HCT116 (cell line): ENCODE measurements around the gene MAP4K4.

Source experiments
- CEBPB ChIP-seq: IDR thresholded peaks from 2 replicates; pipeline ENCODE4 v1.6.1; 2012; ENCODE audit warnings: low read depth
- EGR1 ChIP-seq: IDR thresholded peaks from 2 replicates; pipeline ENCODE4 v1.6.1; 2012; ENCODE audit warnings: low read depth
- EZH2 ChIP-seq: fragments of 200-600 bp; sonication (generic); IDR thresholded peaks from 2 replicates; pipeline ENCODE4 v1.6.1; 2017; ENCODE audit warnings: antibody characterized with exemption, mixed run types
- EZH2phosphoT487 ChIP-seq: fragments of 200-600 bp; IDR thresholded peaks from 2 replicates; pipeline ENCODE4 v1.6.1; 2018; ENCODE audit warnings: antibody characterized with exemption, borderline replicate concordance
- JUND ChIP-seq: IDR thresholded peaks from 2 replicates; pipeline ENCODE4 v1.6.1; 2012
- POLR2A ChIP-seq: IDR thresholded peaks from 2 replicates; pipeline ENCODE4 v1.7.0; 2011; ENCODE audit warnings: borderline replicate concordance; ENCODE audit not compliant: insufficient read depth, insufficient read length; ENCODE audit errors: extremely low read depth
- POLR2AphosphoS5 ChIP-seq: IDR thresholded peaks from 2 replicates; pipeline ENCODE4 v1.6.1; 2011; ENCODE audit warnings: mild to moderate bottlenecking, low read depth, low read length, moderate library complexity
- RAD21 ChIP-seq: IDR thresholded peaks from 2 replicates; pipeline ENCODE4 v1.6.1; 2012; ENCODE audit warnings: low read depth, mild to moderate bottlenecking
- SIN3A ChIP-seq: IDR thresholded peaks from 2 replicates; pipeline ENCODE4 v1.6.1; 2012; ENCODE audit warnings: low read depth
- SP1 ChIP-seq: IDR thresholded peaks from 2 replicates; pipeline ENCODE4 v1.6.1; 2012; ENCODE audit warnings: low read depth
- TCF7L2 ChIP-seq: IDR thresholded peaks from 2 replicates; pipeline ENCODE4 v1.7.0; 2011; ENCODE audit warnings: borderline replicate concordance, inconsistent platforms; ENCODE audit not compliant: insufficient read depth, insufficient read length; ENCODE audit errors: extremely low read depth
- ZFX ChIP-seq: fragments of 450-650 bp; IDR thresholded peaks from 2 replicates; pipeline ENCODE4 v1.6.1; 2017
- ZNF274 ChIP-seq: fragments of 200-500 bp; sonication (Bioruptor generic); IDR thresholded peaks from 2 replicates; pipeline ENCODE4 v1.6.1; 2014; ENCODE audit warnings: mild to moderate bottlenecking, low read depth, low read length, inconsistent platforms
- TF ChIP-seq, protein P1 (sequence below), 3 experiments: fragments of 200-600 bp in 1 of 3; sonication (generic) in 1 of 3; IDR thresholded peaks in 2 of 3; conservative IDR thresholded peaks in 1 of 3; 2 replicates each; pipeline ENCODE4 v1.5.1; 2012 to 2017; ENCODE audit warnings: low read depth in 2 of 3, low read length in 2 of 3, antibody characterized with exemption in 1 of 3, borderline replicate concordance in 1 of 3, control low read depth in 1 of 3, mild to moderate bottlenecking in 1 of 3, mixed read lengths in 1 of 3, mixed run types in 1 of 3, moderate library complexity in 1 of 3; ENCODE audit not compliant: insufficient read depth in 1 of 3

DNA sequence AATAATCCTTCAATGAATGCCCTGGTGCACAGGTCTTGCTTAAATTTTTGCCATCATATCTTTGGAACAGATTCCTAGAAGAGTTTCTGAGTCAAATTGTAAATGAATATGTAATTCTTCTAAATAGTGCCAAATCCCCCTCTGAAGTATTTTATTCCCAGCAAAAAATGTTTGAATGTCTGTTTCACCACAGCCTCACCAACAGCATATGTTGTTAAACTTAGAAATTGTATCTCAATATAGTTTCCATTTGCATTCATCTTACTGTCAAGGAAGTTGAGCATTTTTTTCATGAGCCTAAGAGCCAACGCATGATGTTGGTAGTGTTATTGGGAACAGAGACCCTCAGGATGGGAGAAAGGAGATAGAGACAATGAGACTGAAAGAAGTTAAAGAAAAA, 207.4 kb downstream of the MAP4K4 start:
- no peak for TF ChIP-seq EZH2phosphoT487
- TF ChIP-seq, protein P1, sequence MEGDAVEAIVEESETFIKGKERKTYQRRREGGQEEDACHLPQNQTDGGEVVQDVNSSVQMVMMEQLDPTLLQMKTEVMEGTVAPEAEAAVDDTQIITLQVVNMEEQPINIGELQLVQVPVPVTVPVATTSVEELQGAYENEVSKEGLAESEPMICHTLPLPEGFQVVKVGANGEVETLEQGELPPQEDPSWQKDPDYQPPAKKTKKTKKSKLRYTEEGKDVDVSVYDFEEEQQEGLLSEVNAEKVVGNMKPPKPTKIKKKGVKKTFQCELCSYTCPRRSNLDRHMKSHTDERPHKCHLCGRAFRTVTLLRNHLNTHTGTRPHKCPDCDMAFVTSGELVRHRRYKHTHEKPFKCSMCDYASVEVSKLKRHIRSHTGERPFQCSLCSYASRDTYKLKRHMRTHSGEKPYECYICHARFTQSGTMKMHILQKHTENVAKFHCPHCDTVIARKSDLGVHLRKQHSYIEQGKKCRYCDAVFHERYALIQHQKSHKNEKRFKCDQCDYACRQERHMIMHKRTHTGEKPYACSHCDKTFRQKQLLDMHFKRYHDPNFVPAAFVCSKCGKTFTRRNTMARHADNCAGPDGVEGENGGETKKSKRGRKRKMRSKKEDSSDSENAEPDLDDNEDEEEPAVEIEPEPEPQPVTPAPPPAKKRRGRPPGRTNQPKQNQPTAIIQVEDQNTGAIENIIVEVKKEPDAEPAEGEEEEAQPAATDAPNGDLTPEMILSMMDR (IDR thresholded peaks at IDR 0.05 in 2 of 3, conservative IDR thresholded peaks at IDR 0.05 in 1 of 3; ENCODE audit: borderline replicate concordance in 1 of 3, insufficient read depth in 1 of 3, low read depth in 2 of 3, low read length in 2 of 3): no peak
- no peak for TF ChIP-seq POLR2A
- no peak for TF ChIP-seq SP1
- no peak for TF ChIP-seq CEBPB
- TF ChIP-seq RAD21: no peak
- TF ChIP-seq EZH2: no peak
- no peak for TF ChIP-seq EGR1
- no peak for TF ChIP-seq POLR2AphosphoS5
- TF ChIP-seq ZFX: no peak
- no peak for TF ChIP-seq TCF7L2
- no peak for TF ChIP-seq ZNF274
- TF ChIP-seq SIN3A: no peak
- TF ChIP-seq JUND: no peak
